NCI-H2196 treated with DMSO at 0.1 percent for 48 hours (cell line): ENCODE measurements around the gene HOXD4.

Source experiments
- DNase-seq: peaks from one replicate; lab custom pipeline; 2025; ENCODE audit not compliant: unreplicated experiment; lab: John Stamatoyannopoulos, UW

The HOXD4 gene

GRCh38 chr2:176151442-176152287 lies at the start of gene HOXD4:
TSS of gene HOXD4 (plus strand) at chr2:176151550. CDS start at chr2:176151634, 84 bp downstream.
- DNase-seq = no peak

- no peak for DNase-seq
These were observed 49.5 kb upstream of the HOXD4 start for GRCh38 chr2:176101842-176102241.

- DNase-seq = no peak
These were observed 49.0 kb upstream of the HOXD4 start for GRCh38 chr2:176102309-176102866.

- no peak for DNase-seq
These were observed 48.2 kb upstream of the HOXD4 start for GRCh38 chr2:176103194-176103593.

GRCh38 chr2:176103742-176104315 lies 47.5 kb upstream of the HOXD4 start:
- no peak for DNase-seq

- no peak for DNase-seq
These were observed 46.9 kb upstream of the HOXD4 start for GRCh38 chr2:176104316-176105077.

- no peak for DNase-seq
These were observed 46.1 kb upstream of the HOXD4 start for GRCh38 chr2:176105078-176105729.

- DNase-seq = no peak
These were observed 45.4 kb upstream of the HOXD4 start for GRCh38 chr2:176105730-176106580.

GRCh38 chr2:176106581-176107539 lies 44.5 kb upstream of the HOXD4 start, which contains the start of gene HOXD11:
TSS of gene HOXD11 (plus strand) at chr2:176107280. CDS start at chr2:176107356, 76 bp downstream.
- DNase-seq = peak; percentile 92

- DNase-seq = no peak
These were observed 43.6 kb upstream of the HOXD4 start for GRCh38 chr2:176107731-176108181.

- no peak for DNase-seq
These were observed 42.0 kb upstream of the HOXD4 start for GRCh38 chr2:176109192-176109901.

GRCh38 chr2:176109946-176110345 lies 41.4 kb upstream of the HOXD4 start:
- no peak for DNase-seq

- no peak for DNase-seq
These were observed 40.7 kb upstream of the HOXD4 start for GRCh38 chr2:176110415-176111308.

GRCh38 chr2:176111309-176111663 lies 40.1 kb upstream of the HOXD4 start:
- DNase-seq = peak; percentile 75

GRCh38 chr2:176111846-176112374 lies 39.4 kb upstream of the HOXD4 start:
- DNase-seq = no peak

GRCh38 chr2:176112375-176113302 lies 38.7 kb upstream of the HOXD4 start:
- DNase-seq = no peak
